A673 (cell line): ENCODE data around the gene CELSR1. TPM values are rescaled to one million over a fixed set of nuclear protein-coding genes. Genes with fewer than 3 reads are reported as not detected.

Source experiments
- BruUV-seq: library from RNA; stranded (reverse); fragments of 400-500 nt; replicated peaks from 2 replicates; lab custom pipeline; 2021; lab: Mats Ljungman, UMichigan
- CTCF ChIA-PET: fragments of 300-600 bp; sonication (Branson Sonifier 250); formaldehyde crosslinking; loops from one replicate; lab custom pipeline; 2022; ENCODE audit warnings: antibody characterized with exemption; lab: Charles Lee
- POLR2A ChIA-PET: fragments of 300-600 bp; sonication (Branson Sonifier 250); formaldehyde crosslinking; loops from one replicate; lab custom pipeline; 2022; ENCODE audit warnings: antibody characterized with exemption; ENCODE audit not compliant: low non-redundant PET; lab: Charles Lee
- DNase-seq: peaks from one replicate; pipeline ENCODE4 v3.0.0-alpha.2; 2015; ENCODE audit warnings: low spot score
- H3K27ac ChIP-seq: fragments of 200-600 bp; sonication (generic); 2 replicates; pipeline ENCODE4 v1.5.1; 2016; ENCODE audit warnings: mixed run types, low read depth, mild to moderate bottlenecking, mixed read lengths, antibody characterized with exemption, low read length; ENCODE audit not compliant: poor library complexity, severe bottlenecking
- H3K27me3 ChIP-seq: fragments of 200-600 bp; sonication (generic); replicated peaks from 2 replicates; pipeline ENCODE4 v1.6.1; 2017; ENCODE audit warnings: mixed run types, low read depth, mild to moderate bottlenecking, mixed read lengths, antibody characterized with exemption, low read length; ENCODE audit not compliant: insufficient read depth, poor library complexity
- H3K36me3 ChIP-seq: fragments of 200-600 bp; sonication (generic); 2 replicates; pipeline ENCODE4 v1.6.1; 2016; ENCODE audit warnings: mixed run types, mild to moderate bottlenecking, mixed read lengths, antibody characterized with exemption, low read length; ENCODE audit not compliant: insufficient read depth, poor library complexity, severe bottlenecking
- H3K4me1 ChIP-seq: fragments of 200-600 bp; sonication (generic); 2 replicates; pipeline ENCODE4 v1.6.1; 2017; ENCODE audit warnings: mixed run types, mild to moderate bottlenecking, mixed read lengths, antibody characterized with exemption, low read length; ENCODE audit not compliant: insufficient read depth, poor library complexity, severe bottlenecking
- H3K4me3 ChIP-seq: fragments of 200-600 bp; sonication (generic); 2 replicates; pipeline ENCODE4 v1.5.1; 2016; ENCODE audit warnings: low read depth, mixed run types, mild to moderate bottlenecking, mixed read lengths, low read length; ENCODE audit not compliant: poor library complexity, severe bottlenecking
- H3K9me3 ChIP-seq: fragments of 200-600 bp; sonication (generic); 2 replicates; pipeline ENCODE4 v1.6.1; 2016; ENCODE audit warnings: mixed run types, low read depth, mild to moderate bottlenecking, mixed read lengths, antibody characterized with exemption, low read length; ENCODE audit not compliant: poor library complexity, severe bottlenecking
- CTCF ChIP-seq: fragments of 300-800, 200-600 bp; sonication (generic); conservative IDR thresholded peaks from 2 replicates; pipeline ENCODE4 v1.5.1; 2017; ENCODE audit warnings: low read depth, mild to moderate bottlenecking, antibody characterized with exemption, low read length, moderate library complexity, mixed read lengths
- EZH2 ChIP-seq: fragments of 200-600 bp; sonication (generic); IDR thresholded peaks from 2 replicates; pipeline ENCODE4 v1.6.1; 2017; ENCODE audit warnings: borderline replicate concordance, low read depth, mild to moderate bottlenecking, mixed read lengths, antibody characterized with exemption, low read length; ENCODE audit not compliant: poor library complexity, severe bottlenecking
- intact Hi-C: fragments of 100-400 bp; cut with micrococcal nuclease; formaldehyde crosslinking; loops from one replicate; pipeline ENCODE4 v1.10.0; 2022; ENCODE audit not compliant: unreplicated experiment
- total RNA-seq: library from RNA; stranded (reverse); gene quantifications from 2 replicates; pipeline ENCODE4 v1.2.3, GENCODE V29; 2021

Gene CELSR1
- total RNA-seq, 1 experiment from 2014 or later = 2.3 TPM

- TF ChIP-seq EZH2 (no peak), CTCF (no peak)
- Histone ChIP-seq H3K36me3 (peaks cover 3% of the 10 kb centered on the region), H3K4me1 (no peaks in the 10 kb centered on the region), H3K9me3 (no peaks in the 10 kb centered on the region), H3K27me3 (no peaks in the 10 kb centered on the region), H3K27ac (no peak overlapping the region), H3K4me3 (no peak overlapping the region)
- ChIA-PET POLR2A (no interaction called here), CTCF (no interaction called here)
- no peak for DNase-seq
- BruUV-seq = no TSS peak
- intact Hi-C loops = no loop called here
Measured at GRCh38 chr22:46362203-46362933, 175.1 kb downstream of the CELSR1 start.

DNA sequence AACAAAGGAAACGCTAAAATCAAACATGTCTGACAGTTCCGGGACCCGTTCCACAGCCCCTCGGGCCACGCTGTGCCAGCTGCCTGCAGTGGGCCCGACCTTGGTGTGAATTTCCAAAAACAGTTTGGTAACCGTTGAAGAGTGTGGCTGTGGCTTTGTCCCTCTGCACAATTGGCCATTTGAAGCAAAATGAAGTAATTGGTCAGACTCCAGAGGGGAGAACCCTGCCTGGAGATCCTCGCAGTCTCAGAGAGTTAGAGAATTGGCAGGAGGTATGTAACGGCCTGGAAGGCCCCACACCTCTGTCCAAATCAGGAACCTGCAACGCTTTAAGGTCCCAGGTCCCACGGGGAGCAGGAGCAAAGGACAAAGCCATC lies 175.6 kb downstream of the CELSR1 start:
- intact Hi-C loops = no loop called here
- no peak for TF ChIP-seq CTCF
- TF ChIP-seq EZH2 = no peak
- ChIA-PET POLR2A (no interaction called here), CTCF (no interaction called here)
- H3K27me3 ChIP-seq = no peaks in the 10 kb centered on the region
- no TSS peak for BruUV-seq
- H3K9me3 ChIP-seq = no peaks in the 10 kb centered on the region
- no peak for DNase-seq
- H3K27ac ChIP-seq = no peak overlapping the region
- H3K36me3 ChIP-seq = peaks cover 8% of the 10 kb centered on the region
- no peaks in the 10 kb centered on the region for H3K4me1 ChIP-seq
- no peak overlapping the region for H3K4me3 ChIP-seq

- Histone ChIP-seq H3K4me3 (no peak overlapping the region), H3K9me3 (no peaks in the 10 kb centered on the region), H3K27me3 (no peaks in the 10 kb centered on the region), H3K27ac (no peak overlapping the region), H3K36me3 (peaks cover 10% of the 10 kb centered on the region), H3K4me1 (no peaks in the 10 kb centered on the region)
- ChIA-PET CTCF (no interaction called here), POLR2A (no interaction called here)
- no peak for DNase-seq
- no TSS peak for BruUV-seq
- TF ChIP-seq CTCF (no peak), EZH2 (no peak)
- intact Hi-C loops = no loop called here
Measured at GRCh38 chr22:46360891-46361290, 176.5 kb downstream of the CELSR1 start.
